Measurements from ENCODE around the gene NMT2. TPM values are rescaled to one million over a fixed set of nuclear protein-coding genes. Genes with fewer than 3 reads are reported as not detected.
"Not testable (repeated sequence)": the region's sequence is repeated elsewhere in the genome, so short reads cannot be mapped to it uniquely, and the experiment has no call there.

NMT2 gene
- polyA plus RNA-seq, 4 donors = 9.2 to 19.2 (median 11.9) TPM

GRCh38 chr10:15207410-15207809, 38.9 kb upstream of the NMT2 start:
- 90 to 95% (median 92%) methylated on average over 4 of the region's 4 CpGs for WGBS, 3 donors
- H3K27ac ChIP-seq (ENCODE audit: low read depth in 1 of 3, low read length in 2 of 3); FAIRE-seq: not testable (repeated sequence)

GRCh38 chr10:15202639-15203038, 34.1 kb upstream of the NMT2 start:
- Histone ChIP-seq H3K27ac (ENCODE audit: low read depth in 1 of 3, low read length in 2 of 3) (no peak overlapping the region), H3K27me3 (ENCODE audit: control insufficient read depth in 3 of 3, insufficient read depth in 3 of 3, low read length in 3 of 3) (no peaks in the 10 kb centered on the region), H3K4me1 (ENCODE audit: control insufficient read depth in 3 of 3, insufficient read depth in 2 of 3, low read depth in 1 of 3, low read length in 2 of 3) (no peaks in the 10 kb centered on the region), H3K4me3 (ENCODE audit: low read depth in 1 of 3, low read length in 3 of 3) (no peak overlapping the region), H3K9me3 (ENCODE audit: control insufficient read depth in 2 of 2, insufficient read depth in 1 of 2, low read depth in 1 of 2, low read length in 1 of 2) (no peaks in the 10 kb centered on the region), H3K36me3 (ENCODE audit: control insufficient read depth in 3 of 3, insufficient read depth in 2 of 3, low read depth in 1 of 3, low read length in 3 of 3) (peaks cover 0 to 2% (median 0%) of the 10 kb centered on the region in 3 donors)
- FAIRE-seq (no peak), DNase-seq (no peak)
- WGBS, 3 donors = 92 to 100% (median 95%) methylated on average over 2 of the region's 2 CpGs

More at GRCh38 chr10:15207410-15207809, 38.9 kb upstream of the NMT2 start:
- H3K4me3 ChIP-seq (ENCODE audit: low read depth in 1 of 3, low read length in 3 of 3); H3K27me3 ChIP-seq (ENCODE audit: control insufficient read depth in 3 of 3, insufficient read depth in 3 of 3, low read length in 3 of 3); H3K4me1 ChIP-seq (ENCODE audit: control insufficient read depth in 3 of 3, insufficient read depth in 2 of 3, low read depth in 1 of 3, low read length in 2 of 3); DNase-seq; H3K9me3 ChIP-seq (ENCODE audit: control insufficient read depth in 2 of 2, insufficient read depth in 1 of 2, low read depth in 1 of 2, low read length in 1 of 2): not testable (repeated sequence)
- peaks cover 0 to 14% (median 0%) of the 10 kb centered on the region in 3 donors for H3K36me3 ChIP-seq (ENCODE audit: control insufficient read depth in 3 of 3, insufficient read depth in 2 of 3, low read depth in 1 of 3, low read length in 3 of 3)

GRCh38 chr10:15202301-15202621, 33.8 kb upstream of the NMT2 start:
- not testable (repeated sequence) for DNase-seq
- WGBS, 3 donors = 87 to 94% (median 89%) methylated on average over 8 of the region's 8 CpGs

DNA sequence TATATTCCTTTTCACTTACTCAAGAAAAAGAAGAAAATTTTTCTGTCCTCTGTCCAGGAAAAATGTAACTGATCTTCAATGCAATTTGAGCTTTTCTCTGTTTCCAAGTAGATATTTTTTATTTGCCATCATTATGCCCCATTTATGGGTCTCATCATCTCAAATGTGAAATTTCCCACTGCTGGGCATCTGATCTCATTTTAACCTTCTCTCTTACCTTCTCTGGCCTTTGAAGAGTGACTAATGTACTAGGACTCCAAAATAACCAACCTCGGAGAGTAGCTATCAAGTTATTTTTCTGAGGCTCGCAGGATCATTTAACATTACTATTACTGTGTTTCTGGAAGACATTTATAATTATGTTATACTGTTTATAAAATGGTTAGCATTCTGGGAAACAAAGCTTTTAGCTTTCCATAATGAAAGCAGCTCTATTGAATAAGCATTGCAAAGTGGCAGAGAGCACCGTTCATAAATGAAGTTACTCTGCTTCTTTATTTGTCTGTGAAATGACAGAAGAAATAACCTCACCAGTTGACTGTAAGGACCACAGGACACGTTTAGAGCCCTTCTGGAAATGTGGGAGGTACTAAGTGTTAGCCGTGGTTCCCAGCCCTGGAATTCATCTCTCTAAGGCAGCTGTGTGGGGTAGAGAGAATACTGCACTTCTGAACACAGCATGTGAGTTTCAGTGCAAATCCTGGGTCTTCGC, 33.3 kb upstream of the NMT2 start:
- Histone ChIP-seq H3K4me1 (ENCODE audit: control insufficient read depth in 3 of 3, insufficient read depth in 2 of 3, low read depth in 1 of 3, low read length in 2 of 3) (no peaks in the 10 kb centered on the region), H3K4me3 (ENCODE audit: low read depth in 1 of 3, low read length in 3 of 3) (no peak overlapping the region), H3K27ac (ENCODE audit: low read depth in 1 of 3, low read length in 2 of 3) (no peak overlapping the region), H3K27me3 (ENCODE audit: control insufficient read depth in 3 of 3, insufficient read depth in 3 of 3, low read length in 3 of 3) (no peaks in the 10 kb centered on the region), H3K36me3 (ENCODE audit: control insufficient read depth in 3 of 3, insufficient read depth in 2 of 3, low read depth in 1 of 3, low read length in 3 of 3) (no peaks in the 10 kb centered on the region), H3K9me3 (ENCODE audit: control insufficient read depth in 2 of 2, insufficient read depth in 1 of 2, low read depth in 1 of 2, low read length in 1 of 2) (no peaks in the 10 kb centered on the region)
- no peak for FAIRE-seq
- DNase-seq = no peak
- 70 to 80% (median 77%) methylated on average over 6 of the region's 6 CpGs for WGBS, 3 donors

More at GRCh38 chr10:15202301-15202621, 33.8 kb upstream of the NMT2 start:
- H3K4me3 ChIP-seq (ENCODE audit: low read depth in 1 of 3, low read length in 3 of 3); H3K9me3 ChIP-seq (ENCODE audit: control insufficient read depth in 2 of 2, insufficient read depth in 1 of 2, low read depth in 1 of 2, low read length in 1 of 2); H3K27ac ChIP-seq (ENCODE audit: low read depth in 1 of 3, low read length in 2 of 3); H3K27me3 ChIP-seq (ENCODE audit: control insufficient read depth in 3 of 3, insufficient read depth in 3 of 3, low read length in 3 of 3); H3K4me1 ChIP-seq (ENCODE audit: control insufficient read depth in 3 of 3, insufficient read depth in 2 of 3, low read depth in 1 of 3, low read length in 2 of 3); FAIRE-seq; H3K36me3 ChIP-seq (ENCODE audit: control insufficient read depth in 3 of 3, insufficient read depth in 2 of 3, low read depth in 1 of 3, low read length in 3 of 3): not testable (repeated sequence)

GRCh38 chr10:15200626-15201025, 32.1 kb upstream of the NMT2 start:
- Histone ChIP-seq H3K4me3 (ENCODE audit: low read depth in 1 of 3, low read length in 3 of 3) (no peak overlapping the region), H3K4me1 (ENCODE audit: control insufficient read depth in 3 of 3, insufficient read depth in 2 of 3, low read depth in 1 of 3, low read length in 2 of 3) (no peaks in the 10 kb centered on the region), H3K36me3 (ENCODE audit: control insufficient read depth in 3 of 3, insufficient read depth in 2 of 3, low read depth in 1 of 3, low read length in 3 of 3) (no peaks in the 10 kb centered on the region), H3K9me3 (ENCODE audit: control insufficient read depth in 2 of 2, insufficient read depth in 1 of 2, low read depth in 1 of 2, low read length in 1 of 2) (no peaks in the 10 kb centered on the region), H3K27me3 (ENCODE audit: control insufficient read depth in 3 of 3, insufficient read depth in 3 of 3, low read length in 3 of 3) (no peaks in the 10 kb centered on the region), H3K27ac (ENCODE audit: low read depth in 1 of 3, low read length in 2 of 3) (no peak overlapping the region)
- peak; percentile 22 to 44 for DNase-seq
- FAIRE-seq = no peak
- 30 to 58% (median 49%) methylated on average over 2 of the region's 2 CpGs for WGBS, 3 donors

DNA sequence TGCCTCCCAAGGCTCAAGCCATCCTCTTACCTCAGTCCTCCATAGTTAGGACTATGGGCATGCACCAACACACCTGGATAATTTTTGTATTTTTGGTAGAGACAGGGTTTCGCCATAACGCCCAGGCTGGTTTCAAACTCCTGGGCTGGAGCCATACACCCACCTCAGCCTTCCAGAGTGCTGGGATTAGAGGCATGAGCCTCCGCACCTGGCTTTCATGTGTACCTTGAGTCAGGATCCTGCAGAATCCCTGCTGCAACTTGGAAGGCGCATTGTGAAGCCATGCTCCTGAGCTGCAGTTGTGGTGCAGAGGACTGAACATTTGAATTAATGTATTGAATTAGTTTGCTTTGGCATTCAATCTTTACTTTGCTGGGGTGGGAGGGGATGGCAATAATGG, 29.4 kb upstream of the NMT2 start:
- H3K27ac ChIP-seq (ENCODE audit: low read depth in 1 of 3, low read length in 2 of 3) = no peak overlapping the region
- DNase-seq (no peak), FAIRE-seq (no peak)
- no peaks in the 10 kb centered on the region for H3K36me3 ChIP-seq (ENCODE audit: control insufficient read depth in 3 of 3, insufficient read depth in 2 of 3, low read depth in 1 of 3, low read length in 3 of 3)
- no peaks in the 10 kb centered on the region for H3K27me3 ChIP-seq (ENCODE audit: control insufficient read depth in 3 of 3, insufficient read depth in 3 of 3, low read length in 3 of 3)
- 93 to 96% (median 94%) methylated on average over 4 of the region's 4 CpGs for WGBS, 3 donors
- no peak overlapping the region for H3K4me3 ChIP-seq (ENCODE audit: low read depth in 1 of 3, low read length in 3 of 3)
- H3K4me1 ChIP-seq (ENCODE audit: control insufficient read depth in 3 of 3, insufficient read depth in 2 of 3, low read depth in 1 of 3, low read length in 2 of 3) = no peaks in the 10 kb centered on the region
- H3K9me3 ChIP-seq (ENCODE audit: control insufficient read depth in 2 of 2, insufficient read depth in 1 of 2, low read depth in 1 of 2, low read length in 1 of 2) = no peaks in the 10 kb centered on the region

- no peaks in the 10 kb centered on the region for H3K36me3 ChIP-seq (ENCODE audit: control insufficient read depth in 3 of 3, insufficient read depth in 2 of 3, low read depth in 1 of 3, low read length in 3 of 3)
- H3K4me1 ChIP-seq (ENCODE audit: control insufficient read depth in 3 of 3, insufficient read depth in 2 of 3, low read depth in 1 of 3, low read length in 2 of 3) = no peaks in the 10 kb centered on the region
- H3K4me3 ChIP-seq (ENCODE audit: low read depth in 1 of 3, low read length in 3 of 3) = no peak overlapping the region
- FAIRE-seq = no peak
- H3K9me3 ChIP-seq (ENCODE audit: control insufficient read depth in 2 of 2, insufficient read depth in 1 of 2, low read depth in 1 of 2, low read length in 1 of 2) = no peaks in the 10 kb centered on the region
- no peak overlapping the region for H3K27ac ChIP-seq (ENCODE audit: low read depth in 1 of 3, low read length in 2 of 3)
- H3K27me3 ChIP-seq (ENCODE audit: control insufficient read depth in 3 of 3, insufficient read depth in 3 of 3, low read length in 3 of 3) = no peaks in the 10 kb centered on the region
- no peak for DNase-seq
- WGBS, 3 donors = 63 to 80% (median 77%) methylated on average over 2 of the region's 2 CpGs
Observed at GRCh38 chr10:15197276-15197675, 28.8 kb upstream of the NMT2 start.

GRCh38 chr10:15196021-15196834, 27.7 kb upstream of the NMT2 start:
- 70 to 86% (median 77%) methylated on average over 12 of the region's 12 CpGs for WGBS, 3 donors
- Histone ChIP-seq H3K4me1 (ENCODE audit: control insufficient read depth in 3 of 3, insufficient read depth in 2 of 3, low read depth in 1 of 3, low read length in 2 of 3) (no peaks in the 10 kb centered on the region), H3K9me3 (ENCODE audit: control insufficient read depth in 2 of 2, insufficient read depth in 1 of 2, low read depth in 1 of 2, low read length in 1 of 2) (no peaks in the 10 kb centered on the region), H3K27ac (ENCODE audit: low read depth in 1 of 3, low read length in 2 of 3) (no peak overlapping the region), H3K4me3 (ENCODE audit: low read depth in 1 of 3, low read length in 3 of 3) (no peak overlapping the region), H3K36me3 (ENCODE audit: control insufficient read depth in 3 of 3, insufficient read depth in 2 of 3, low read depth in 1 of 3, low read length in 3 of 3) (no peaks in the 10 kb centered on the region), H3K27me3 (ENCODE audit: control insufficient read depth in 3 of 3, insufficient read depth in 3 of 3, low read length in 3 of 3) (no peaks in the 10 kb centered on the region)
- DNase-seq (peak; percentile 10 to 13), FAIRE-seq (no peak)

Data from small intestine (tissue), 7 donors.